Measurements from ENCODE around the gene NME7.
A peak's percentile ranks its signal among the peaks of the same experiment; 100 is the strongest.
"Not testable (repeated sequence)": the region's sequence is repeated elsewhere in the genome, so short reads cannot be mapped to it uniquely, and the experiment has no call there.

NME7 gene

GRCh38 chr1:169340882-169341281 is 26.7 kb downstream of the NME7 start:
- DNase-seq, result no peak

DNA sequence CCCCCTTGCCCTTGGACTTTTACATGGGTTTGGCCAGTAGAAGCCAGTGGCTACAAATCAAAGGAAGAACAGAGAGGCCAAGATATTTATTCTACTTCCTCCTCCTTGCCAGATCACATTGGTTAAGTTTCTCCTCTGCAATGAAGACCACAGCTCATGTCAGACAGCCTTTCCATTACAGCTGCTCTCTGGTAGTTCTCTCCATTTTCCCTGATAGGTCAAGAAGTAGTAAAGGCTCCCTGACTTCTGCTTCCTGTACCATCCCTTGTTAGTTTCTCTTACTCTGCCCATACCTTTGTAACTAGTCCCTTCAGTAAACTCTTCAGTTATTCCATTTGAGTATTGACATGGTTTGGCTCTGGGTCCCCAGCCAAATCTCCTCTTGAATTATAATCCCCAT is 27.8 kb downstream of the NME7 start:
- DNase-seq, result no peak

DNA sequence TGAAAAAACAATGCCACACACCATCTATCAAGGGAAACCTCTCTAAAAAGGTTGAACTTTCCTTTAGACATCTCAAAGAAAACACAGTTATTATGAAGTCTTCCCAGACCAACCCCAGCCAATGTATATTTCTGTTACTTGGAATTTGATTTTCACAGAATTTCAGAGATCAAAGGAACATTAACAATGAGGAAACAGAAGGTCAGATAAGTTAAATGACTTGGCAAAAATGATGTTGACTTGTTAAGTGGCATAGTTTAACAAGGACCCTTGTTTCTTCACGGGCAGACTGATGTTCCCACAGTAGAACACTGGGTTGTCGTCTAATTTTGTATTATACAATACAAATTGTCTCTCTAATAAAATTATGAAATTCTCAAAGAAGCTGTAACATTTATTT is 29.0 kb downstream of the NME7 start:
- no peak for DNase-seq

DNA sequence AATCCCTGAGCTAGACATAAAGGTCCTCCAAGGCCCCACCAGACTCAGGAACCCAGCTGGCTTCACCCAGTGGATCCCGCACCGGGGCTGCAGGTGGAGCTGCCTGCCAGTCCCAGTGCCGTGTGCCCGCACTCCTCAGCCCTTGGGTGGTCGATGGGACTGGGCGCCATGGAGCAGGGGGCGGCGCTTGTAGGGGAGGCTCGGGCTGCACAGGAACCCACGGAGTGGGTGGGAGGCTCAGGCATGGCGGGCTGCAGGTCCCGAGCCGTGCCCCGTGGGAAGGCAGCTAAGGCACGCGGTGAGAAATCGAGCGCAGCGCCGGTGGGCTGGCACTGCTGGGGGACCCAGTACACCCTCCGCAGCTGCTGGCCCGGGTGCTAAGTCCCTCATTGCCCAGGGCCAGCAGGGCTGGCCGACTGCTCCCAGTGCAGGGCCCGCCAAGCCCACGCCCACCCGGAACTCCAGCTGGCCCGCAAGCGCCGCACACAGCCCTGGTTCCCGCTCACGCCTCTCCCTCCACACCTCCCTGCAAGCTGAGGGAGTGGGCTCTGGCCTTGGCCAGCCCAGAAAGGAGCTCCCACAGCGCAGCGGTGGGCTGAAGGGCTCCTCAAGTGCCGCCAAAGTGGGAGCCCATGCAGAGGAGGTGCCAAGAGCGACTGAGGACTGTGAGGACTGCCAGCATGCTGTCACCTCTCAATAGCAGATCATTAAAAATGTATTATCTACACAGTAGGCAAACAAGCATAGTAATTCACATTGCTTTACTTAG is 30.5 kb downstream of the NME7 start:
- not testable (repeated sequence) for DNase-seq

GRCh38 chr1:169334727-169335126 is 32.9 kb downstream of the NME7 start:
- not testable (repeated sequence) for DNase-seq

- DNase-seq, result no peak
Measured at GRCh38 chr1:169330927-169331326, 36.7 kb downstream of the NME7 start.

GRCh38 chr1:169329383-169329782 is 38.2 kb downstream of the NME7 start:
- DNase-seq, result no peak

- no peak for DNase-seq
Measured at GRCh38 chr1:169327875-169328274, 39.7 kb downstream of the NME7 start.

- DNase-seq, result no peak
Measured at GRCh38 chr1:169326956-169327268, 40.7 kb downstream of the NME7 start.

GRCh38 chr1:169326261-169326955 is 41.2 kb downstream of the NME7 start:
- no peak for DNase-seq

DNA sequence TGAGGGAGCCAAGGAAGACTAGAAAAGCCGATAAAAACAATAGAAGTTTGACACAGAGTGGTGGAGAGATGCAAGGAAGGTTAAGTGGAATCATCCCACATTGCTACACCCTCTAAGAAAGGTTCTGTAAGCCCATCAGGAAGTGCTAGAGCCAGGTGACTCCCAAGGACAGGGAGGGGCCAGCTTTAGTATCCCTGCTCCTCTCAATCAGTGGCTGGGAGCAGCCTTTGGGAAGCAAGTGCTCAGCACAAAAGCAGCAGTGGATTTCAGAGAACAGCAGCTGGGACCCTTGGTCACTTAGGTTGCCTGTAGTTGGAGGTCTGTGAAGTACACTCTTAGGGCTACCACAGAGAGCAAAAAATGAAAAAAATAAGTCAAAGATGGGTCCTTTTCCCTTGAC is 42.5 kb downstream of the NME7 start:
- DNase-seq, result no peak

GRCh38 chr1:169322138-169322537 is 45.5 kb downstream of the NME7 start:
- no peak for DNase-seq

GRCh38 chr1:169321539-169321938 is 46.1 kb downstream of the NME7 start:
- no peak for DNase-seq

DNA sequence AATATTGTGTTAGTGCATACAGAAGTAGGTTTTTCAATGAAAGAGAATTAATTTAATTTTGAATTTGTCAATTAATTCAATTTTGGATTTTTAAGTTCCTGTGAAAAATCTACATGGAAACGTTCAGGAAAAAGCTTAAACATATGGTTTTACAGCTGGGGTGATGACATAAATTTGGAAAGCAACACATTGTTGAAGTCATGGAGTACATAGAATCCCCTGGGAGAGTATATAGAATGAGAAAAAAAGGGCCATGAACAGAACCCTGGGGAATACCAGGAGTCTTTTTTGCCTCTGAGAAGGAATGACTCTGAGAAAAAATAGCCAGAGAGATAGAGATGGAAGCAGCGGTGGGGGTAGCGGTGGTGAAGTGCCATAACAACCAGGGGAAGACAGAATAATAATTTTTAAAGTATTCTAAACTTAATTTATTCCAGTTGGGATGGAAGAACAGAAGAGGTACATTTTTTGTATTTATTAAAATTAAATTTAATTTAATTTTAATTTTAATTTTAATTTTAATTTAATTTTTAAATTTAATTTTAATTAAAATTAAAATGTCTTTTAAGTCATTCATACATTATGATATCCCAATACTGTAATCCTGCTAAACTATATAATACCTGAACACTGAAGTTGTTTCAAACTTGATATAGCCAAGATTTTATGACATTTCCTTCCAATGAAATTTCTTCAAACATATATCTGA is 48.9 kb downstream of the NME7 start:
- DNase-seq, result no peak

DNA sequence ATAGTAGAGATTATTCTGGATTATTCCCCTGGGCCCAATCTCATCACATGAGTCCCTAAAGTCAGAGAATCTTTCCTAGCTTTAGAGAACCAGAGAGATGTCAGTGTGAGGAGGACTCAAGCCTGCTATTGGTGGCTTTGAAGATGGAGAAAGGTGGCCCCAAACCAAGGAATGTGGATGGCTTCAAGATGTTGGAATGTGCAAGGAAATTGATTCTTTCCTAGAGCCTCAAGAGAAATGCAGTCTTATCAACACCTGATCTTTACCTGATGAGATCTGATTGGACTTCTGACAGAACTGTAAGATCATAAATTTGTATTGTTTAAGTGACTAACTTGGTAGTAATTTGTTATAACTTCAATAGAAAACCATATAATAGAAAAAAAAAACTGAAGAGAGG is 51.0 kb downstream of the NME7 start:
- no peak for DNase-seq

DNA sequence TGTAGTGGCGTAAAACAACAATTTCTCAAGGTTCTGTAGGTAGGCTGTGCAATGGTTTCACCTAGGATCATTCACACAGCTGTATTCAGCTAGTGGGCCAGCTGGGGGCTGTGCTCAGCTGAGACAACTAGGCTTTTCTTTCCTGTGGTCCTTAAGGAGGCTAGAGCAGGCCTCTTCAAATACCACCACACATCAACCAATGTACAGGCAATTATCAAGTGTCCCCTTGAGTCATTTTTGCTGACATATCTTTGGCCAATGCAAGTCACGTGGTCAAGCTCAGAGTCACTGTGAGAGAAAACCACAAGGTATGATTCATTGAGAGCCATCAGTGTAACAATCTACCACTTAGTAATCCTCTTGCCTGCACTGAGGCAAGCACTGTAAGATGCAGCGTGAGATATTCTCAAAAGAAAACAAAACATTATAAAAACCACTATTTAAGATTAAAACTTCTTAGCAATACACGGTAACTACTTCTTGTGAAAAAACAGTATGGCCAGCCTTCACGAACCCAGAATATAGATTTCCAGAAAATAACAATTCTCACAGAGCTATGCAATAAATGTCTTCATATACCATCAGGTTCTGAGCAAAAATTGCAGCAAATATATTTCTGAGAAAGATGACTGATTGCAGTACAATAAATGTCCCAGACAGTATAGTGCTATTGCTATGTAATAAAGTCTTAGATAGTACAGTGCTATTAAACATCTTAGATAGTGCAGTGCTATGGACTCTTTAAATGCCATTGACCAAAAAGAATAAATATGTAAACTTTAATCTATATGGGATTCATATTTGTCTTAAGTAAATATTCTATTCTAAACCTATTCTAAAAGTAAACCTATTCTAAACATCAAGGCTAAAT is 55.3 kb downstream of the NME7 start:
- DNase-seq, result no peak

- no peak for DNase-seq
Measured at GRCh38 chr1:169309178-169310166, 58.1 kb downstream of the NME7 start.

DNA sequence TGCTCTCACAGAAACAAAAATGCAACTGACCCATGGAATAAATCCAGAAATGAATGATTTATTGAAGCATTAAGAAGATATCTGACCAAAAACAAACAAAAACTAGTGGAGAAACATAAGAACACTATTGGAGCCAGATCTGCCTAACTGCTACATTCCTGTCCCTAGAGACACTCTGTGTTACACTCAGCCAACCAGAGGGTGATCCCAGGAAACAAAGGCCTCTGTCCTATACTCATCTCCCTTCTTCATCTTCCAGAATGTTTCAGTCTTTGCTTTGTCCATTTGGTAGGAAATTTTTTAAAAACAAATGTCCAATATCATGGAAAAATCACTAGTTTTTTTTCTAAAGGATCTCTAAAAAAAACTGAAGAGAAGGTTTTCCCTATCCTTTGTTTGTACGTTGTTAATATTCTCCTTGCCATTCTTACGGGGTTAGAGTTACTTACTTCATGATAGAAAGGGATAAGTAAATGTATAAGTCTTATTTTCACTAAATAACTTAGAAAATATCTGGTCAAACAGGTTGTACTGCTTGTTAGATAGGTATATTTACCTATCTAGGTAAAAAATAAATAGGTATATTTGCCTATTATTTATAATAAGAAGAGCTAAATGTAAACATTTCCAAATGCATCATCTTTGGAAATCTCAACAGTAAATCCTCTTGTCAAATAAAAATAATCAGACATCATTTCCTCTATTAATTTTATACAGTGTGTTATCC is 59.1 kb downstream of the NME7 start:
- no peak for DNase-seq

GRCh38 chr1:169307176-169307575 is 60.4 kb downstream of the NME7 start:
- DNase-seq, result peak; percentile 19 to 64

DNA sequence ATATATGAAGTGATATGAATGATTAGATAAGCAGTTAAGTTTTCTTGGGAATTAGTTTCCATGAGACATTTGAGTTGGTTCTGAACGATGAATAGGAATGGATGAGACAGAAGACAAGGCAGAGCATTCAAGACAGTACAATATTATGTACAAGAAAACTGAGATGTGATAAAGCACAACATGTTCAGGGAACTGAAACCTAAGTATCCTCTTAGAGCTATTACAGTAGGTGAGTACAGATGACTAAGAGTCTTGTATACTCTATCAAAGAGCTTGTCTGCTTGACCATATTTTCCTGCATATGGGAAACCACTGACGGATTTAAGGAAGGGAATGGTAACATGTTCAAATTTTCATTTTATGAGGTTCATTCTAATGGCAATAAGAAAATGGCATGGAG is 61.6 kb downstream of the NME7 start:
- no peak for DNase-seq

GRCh38 chr1:169305356-169305755 is 62.2 kb downstream of the NME7 start:
- DNase-seq, result no peak

Measured in NCI-H2081 (cell line).